ENCODE data around the gene SLC39A7. TPM values are rescaled to one million over a fixed set of nuclear protein-coding genes. Genes with fewer than 3 reads are reported as not detected.
"Not testable (repeated sequence)": the region's sequence is repeated elsewhere in the genome, so short reads cannot be mapped to it uniquely, and the experiment has no call there.

The SLC39A7 gene
- total RNA-seq, 1 donor from 2014 or later: 47.7 TPM

DNA sequence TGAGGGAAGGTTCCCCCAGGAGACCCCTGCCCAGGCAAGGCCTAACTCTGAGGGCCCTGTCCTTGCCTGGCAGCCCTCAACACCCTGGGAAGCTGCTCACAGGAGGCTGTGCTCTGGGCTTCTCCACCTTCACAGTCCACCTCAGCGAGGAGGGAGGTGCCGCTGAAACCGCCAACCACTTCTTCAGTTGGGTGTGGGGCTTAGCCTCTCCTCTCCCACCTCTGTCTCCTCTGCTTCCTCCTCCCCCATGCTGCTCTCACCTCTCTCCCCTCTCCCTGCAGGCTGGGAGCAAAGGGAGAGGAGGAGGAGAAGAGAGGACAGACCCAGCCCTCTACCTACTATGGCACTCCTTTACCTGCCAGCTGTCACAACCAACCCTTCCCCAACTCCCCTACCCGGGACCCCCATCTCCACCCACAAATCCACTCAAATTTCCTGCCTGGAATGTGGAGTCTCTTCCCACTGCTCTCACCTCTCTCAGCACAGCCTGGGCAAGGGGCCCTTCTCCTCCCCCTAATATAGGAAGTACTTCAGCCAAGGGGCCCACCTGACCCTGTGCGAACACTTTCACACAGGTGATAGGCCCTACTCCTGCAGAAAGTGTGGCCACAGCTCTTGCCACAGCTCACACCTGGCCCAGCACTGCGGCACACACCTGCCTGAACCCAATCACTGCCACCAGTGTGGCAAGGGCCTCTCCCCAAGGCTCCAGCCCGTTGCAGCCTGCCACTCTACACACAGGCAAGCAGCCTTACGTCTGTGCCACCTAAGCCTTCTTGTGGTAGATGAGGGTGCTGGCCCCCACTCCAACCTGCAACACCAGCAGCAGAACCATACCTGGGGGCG lies 14.8 kb downstream of the SLC39A7 start:
- ATAC-seq (no peak), DNase-seq (no peak)
- intact Hi-C loops (cut with micrococcal nuclease): no loop called here

DNA sequence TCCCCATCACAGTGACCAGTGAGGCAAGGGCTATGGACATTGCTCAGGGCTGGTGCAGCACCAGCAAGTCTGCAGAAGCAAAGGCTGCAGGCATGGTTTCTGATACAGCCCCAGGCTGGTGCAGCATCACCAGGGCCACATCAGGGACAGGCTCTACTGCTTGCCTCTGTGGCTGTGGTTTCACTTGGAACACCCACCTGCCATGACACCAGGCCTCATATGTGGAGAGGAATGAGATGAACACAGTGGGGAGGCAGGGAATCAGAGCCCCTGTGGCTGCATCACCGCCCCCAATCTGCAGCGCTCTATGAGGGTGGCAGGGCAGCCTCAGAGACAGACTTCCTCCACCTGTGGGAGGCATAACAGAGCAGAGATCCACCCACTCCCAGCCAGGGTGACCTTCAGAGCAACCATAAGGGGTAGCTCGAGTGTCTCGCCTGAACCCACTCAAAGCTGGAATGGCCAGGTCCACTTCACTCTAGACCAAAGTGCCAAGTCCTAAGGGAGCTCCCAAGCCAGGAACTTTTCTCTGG lies 15.5 kb downstream of the SLC39A7 start:
- ATAC-seq: no peak
- DNase-seq: no peak
- intact Hi-C loops (cut with micrococcal nuclease): no loop called here

DNA sequence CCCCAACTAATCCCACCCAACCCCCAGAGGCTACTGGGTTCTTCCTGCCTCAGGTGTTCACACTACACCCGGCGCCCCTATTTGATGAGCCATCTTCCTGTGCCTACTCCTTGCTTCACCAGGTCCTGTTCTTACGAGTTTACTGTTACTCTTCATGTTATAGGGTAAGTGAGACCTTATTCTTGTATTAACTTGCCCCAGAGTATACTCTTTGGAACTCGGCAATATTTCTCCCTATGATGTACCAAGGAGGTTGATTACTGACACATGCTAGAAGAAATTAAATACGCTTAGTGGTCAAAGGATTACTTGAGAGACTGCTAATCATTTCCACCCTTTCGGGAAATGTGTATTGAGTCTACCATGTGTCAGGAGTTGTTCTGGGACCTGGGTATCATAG lies 16.6 kb downstream of the SLC39A7 start:
- intact Hi-C loops (cut with micrococcal nuclease): no loop called here
- ATAC-seq (no peak), DNase-seq (no peak)

DNA sequence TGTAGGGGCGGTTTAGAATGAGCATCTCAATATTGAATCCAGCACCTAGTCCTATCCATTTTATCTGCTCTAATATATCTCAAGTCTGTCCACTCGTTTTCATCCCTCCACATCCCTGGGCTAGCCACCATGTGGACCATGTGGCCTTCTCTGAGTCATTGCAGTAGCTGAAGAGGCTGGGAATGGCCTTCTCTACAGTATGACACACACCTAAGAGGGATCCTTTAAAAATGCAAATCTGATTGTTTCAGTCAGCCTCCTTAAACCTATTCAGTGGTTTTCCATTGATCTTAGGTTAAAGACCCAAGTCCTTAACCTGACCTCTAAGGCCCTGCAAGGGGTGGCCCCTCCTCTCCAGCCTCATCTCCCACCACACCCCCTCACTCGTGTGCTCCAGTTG lies 17.0 kb downstream of the SLC39A7 start:
- intact Hi-C loops (cut with micrococcal nuclease): no loop called here
- ATAC-seq: no peak
- DNase-seq: no peak

DNA sequence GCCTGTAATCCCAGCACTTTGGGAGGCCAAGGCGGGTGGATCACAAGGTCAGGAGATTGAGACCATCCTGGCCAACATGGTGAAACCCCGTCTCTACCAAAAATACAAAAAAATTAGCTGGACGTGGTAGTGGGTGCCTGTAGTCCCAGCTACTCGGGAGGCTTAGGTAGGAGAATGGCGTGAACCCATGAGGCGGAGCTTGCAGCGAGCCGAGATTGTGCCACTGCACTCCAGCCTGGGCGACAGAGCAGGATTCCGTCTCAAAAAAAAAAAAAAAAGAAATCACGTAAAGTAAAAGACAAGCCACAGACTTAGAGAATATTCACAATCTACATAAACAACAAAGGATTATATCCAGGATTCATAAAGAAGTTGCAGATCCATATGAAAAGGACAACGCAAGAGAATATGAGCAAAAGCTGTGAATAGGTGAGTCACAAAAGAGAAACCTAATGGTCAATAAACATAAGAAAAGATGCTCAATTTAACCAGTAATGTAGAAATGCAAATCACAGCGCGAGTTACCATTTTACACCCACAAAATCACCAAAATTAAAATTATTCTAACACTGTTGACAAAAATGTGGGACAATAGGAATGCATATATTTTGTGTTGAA lies 25.9 kb downstream of the SLC39A7 start:
- DNase-seq; intact Hi-C loops (cut with micrococcal nuclease); ATAC-seq: not testable (repeated sequence)

DNA sequence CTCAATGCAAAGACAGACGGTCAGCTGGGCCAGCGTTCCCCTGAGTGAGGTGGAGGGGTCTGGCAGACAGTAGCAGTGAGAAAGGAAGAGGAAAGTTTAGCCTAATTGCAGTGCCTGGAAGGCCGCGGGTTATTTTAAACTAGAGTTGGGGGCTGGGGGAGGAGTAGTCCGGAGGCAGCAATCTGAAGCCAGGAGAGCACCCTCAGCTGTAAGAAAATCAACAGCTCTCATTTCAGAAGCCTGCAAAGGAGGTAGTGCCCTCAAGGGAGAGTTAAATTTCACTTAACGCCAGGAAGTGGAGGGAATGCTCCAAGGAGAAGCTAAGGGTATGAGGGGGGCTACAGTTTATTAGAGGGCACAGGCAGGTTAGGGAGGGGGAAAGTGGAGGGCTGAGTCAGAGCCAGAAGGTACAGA lies 34.6 kb downstream of the SLC39A7 start:
- intact Hi-C loops (cut with micrococcal nuclease): no loop called here
- DNase-seq (no peak), ATAC-seq (no peak)

DNA sequence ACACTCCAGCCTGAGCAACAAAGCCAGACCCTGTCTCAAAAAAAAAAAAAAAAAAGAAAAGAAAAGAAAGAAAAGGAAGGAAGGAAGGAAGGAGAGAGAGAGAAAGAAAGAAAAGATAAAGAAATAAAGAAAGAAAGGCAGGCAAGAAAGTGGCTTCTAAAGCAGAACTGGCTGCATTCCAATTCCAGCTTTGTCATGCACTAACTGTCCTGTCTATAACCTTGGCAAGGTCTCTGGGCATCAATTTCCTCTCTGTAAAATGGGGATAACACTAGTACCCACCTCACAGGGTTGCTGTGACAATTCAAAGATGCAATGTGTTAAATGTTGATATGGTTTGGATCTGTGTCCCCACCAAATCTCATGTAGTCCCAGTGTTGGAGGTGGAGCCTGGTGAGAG lies 35.7 kb downstream of the SLC39A7 start:
- intact Hi-C loops (cut with micrococcal nuclease): no loop called here
- DNase-seq: no peak

DNA sequence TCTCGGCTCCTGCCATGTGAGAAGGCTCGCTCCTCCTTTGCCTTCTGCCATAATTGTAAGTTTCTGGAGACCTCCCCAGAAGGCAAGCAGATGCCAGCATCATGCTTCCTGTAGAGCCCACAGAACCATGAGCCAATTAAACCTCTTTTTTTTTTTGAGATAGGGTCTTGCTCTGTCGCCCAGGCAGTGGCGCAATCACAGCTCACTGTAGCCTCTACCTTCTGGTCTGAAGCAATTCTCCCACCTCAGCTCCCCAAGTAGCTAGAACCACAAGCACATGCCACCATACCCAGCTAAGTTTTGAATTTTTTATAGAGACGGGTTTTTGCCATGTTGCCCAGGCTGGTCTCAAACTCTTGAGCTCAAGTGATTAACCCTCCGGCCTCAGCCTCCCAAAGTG lies 36.2 kb downstream of the SLC39A7 start:
- DNase-seq (no peak), ATAC-seq (no peak)
- intact Hi-C loops (cut with micrococcal nuclease): no loop called here

More for the DNA sequence above, 35.7 kb downstream of the SLC39A7 start:
- ATAC-seq: no peak

DNA sequence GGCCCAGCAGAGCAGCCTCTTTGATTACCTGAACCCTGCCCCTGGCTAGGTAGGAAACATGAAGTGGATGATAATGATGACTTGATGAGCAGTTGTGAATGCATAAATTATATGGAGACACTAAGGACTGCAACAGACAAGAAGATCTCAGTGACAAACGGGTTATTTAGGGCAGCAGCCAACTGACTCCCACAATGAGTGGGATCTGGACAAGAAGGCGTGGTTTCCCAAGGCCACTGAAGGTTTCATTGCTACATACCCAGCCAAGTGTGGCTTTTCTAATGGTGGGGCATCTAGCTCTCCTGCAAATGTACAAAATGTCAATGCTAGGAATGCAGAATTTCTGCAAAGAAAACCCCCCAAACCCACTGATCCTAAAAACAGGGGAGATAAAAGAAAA lies 37.1 kb downstream of the SLC39A7 start:
- no peak for ATAC-seq
- DNase-seq: no peak
- intact Hi-C loops (cut with micrococcal nuclease): no loop called here

DNA sequence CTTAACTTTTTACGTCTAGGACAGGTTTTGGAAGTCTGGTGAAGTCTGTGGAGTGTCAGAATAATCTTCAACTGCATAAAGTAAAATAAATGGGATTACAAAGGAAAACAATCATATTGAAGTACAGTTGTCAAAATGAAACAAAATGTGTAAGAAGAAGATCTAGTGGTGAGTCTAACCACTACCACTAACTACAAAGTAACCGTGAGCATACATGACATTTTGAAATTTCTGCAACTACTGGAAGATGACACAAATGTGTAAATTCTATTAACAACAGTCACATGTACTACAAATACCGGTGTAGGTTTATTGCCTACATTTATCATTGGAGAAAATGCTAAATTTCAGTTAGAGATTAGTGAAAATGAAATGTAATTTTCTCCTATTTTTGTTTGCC lies 41.3 kb downstream of the SLC39A7 start:
- no peak for DNase-seq

DNA sequence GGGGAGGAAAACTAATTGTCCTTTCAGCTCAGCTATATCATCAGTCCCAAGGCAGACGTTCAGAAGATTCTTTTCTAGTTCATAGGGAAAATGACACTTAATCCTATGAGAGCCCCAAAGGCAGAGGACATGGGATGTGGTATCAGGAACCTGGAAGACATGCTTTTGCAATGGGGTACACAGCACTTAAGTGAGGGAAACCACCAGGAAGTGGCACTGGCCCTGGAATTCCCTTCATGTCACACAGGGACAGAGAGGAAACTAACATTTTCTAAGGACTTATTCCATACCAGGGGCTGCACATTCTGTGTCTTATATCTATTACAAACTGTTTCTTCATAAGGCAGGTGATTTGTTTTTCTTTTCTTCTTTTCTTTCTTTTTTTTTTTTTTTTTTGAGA lies 42.8 kb downstream of the SLC39A7 start:
- no peak for ATAC-seq
- intact Hi-C loops (cut with micrococcal nuclease): loop anchor here (10.0 kb wide), 1 partner anchor 229 kb away; no protein-coding TSS in a partner anchor

More for the DNA sequence above, 41.3 kb downstream of the SLC39A7 start:
- ATAC-seq: no peak
- intact Hi-C loops (cut with micrococcal nuclease): loop anchor here (10.0 kb wide), 1 partner anchor 227 kb away; no protein-coding TSS in a partner anchor

DNA sequence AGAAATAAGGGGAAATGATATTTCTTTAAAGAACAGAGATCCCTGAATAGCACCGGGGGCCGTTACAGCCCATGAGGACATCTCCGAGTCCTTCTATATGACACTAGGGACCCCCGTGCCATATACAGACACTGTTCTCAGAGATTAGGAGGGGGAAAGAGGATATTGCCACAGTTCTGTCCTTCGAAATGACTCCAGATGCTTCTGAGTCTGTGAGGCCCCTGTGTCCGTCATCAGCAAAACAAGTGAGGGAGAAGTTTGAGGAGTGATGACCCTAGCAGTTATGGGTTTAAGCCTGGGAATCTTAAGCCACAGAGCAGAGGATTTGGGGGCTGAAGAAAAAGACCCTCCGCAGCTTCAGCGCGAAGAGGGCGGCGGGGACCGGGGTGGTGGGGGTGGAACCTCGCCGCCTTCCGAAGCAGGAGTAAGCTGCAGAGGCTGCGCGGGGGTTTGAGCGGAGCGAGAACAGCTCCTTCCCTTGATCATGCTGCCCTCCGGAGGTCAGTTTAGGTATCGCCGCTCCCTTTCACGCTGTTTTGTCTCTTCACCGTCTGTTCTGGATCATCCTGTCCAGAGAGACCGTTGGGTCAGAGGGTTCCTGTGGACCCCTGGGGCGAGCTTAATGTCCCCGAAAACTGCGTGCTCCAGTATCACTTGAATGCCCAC lies 47.4 kb downstream of the SLC39A7 start:
- DNase-seq (peak; percentile 91), ATAC-seq (peak; percentile 76)
- intact Hi-C loops (cut with micrococcal nuclease): loop anchor here (5.0 to 10.0 kb wide), 2 partner anchors 86 to 233 kb away; no protein-coding TSS in a partner anchor

More for the DNA sequence above, 42.8 kb downstream of the SLC39A7 start:
- no peak for DNase-seq

DNA sequence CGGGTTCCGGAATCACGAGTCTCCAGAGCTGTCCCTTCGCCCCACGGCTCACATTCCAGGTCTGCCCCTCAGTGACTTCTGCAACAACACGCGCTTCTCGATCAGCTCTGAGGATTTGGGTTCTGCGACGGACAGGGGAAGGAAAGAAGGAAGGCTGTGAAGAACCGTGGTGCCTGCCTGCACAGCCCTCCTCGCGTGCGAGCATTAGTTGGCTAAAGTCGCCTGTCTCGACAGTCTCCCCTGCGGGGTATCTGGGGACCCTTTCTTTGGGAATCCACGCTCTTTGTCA lies 47.9 kb downstream of the SLC39A7 start:
- DNase-seq (no peak), ATAC-seq (peak; percentile 18)
- intact Hi-C loops (cut with micrococcal nuclease): loop anchor here (5.0 to 10.0 kb wide), 2 partner anchors 86 to 234 kb away; no protein-coding TSS in a partner anchor

DNA sequence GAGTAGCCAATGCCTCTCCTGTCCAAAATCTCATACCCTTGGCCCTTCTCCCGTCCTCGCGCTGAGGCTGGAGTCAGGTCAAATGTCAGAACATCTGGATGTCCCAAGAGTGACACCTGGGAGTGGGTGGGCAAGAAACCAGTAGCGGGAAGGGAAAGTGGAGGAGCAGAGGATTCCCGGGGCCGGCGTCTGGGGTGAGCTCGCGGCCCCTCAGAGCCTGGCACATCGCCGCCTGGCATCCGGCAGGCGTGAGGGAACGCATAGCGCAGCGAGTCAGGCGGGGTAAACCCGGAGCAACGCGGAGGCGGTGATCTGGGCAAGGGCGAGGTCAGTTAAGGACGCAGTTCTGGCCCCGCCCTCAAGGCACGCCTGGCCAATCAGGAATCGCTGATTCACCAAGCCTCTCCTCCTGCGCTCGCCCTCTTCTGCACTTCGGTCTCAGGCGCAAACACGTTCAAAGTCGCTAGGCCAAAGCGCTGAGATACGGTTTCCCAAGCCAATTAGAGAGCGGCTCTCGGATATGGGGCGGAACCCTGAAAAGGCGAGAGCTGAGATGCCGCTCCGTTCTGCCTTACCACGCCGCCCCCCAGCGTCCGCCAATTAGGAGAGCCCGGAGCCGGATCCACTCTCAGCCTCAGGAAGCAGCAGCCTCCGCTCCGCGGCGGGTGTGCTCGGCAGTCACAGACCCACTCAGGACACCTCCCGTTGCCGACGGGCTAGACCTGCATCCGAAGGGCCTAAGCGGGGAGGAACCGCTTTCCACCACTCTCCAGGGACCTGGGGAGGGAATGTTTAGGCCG lies 48.5 kb downstream of the SLC39A7 start:
- intact Hi-C loops (cut with micrococcal nuclease): loop anchor here (5.0 to 10.0 kb wide), 2 partner anchors 87 to 234 kb away; no protein-coding TSS in a partner anchor
- ATAC-seq (peak; percentile 96), DNase-seq (peak; percentile 97)

DNA sequence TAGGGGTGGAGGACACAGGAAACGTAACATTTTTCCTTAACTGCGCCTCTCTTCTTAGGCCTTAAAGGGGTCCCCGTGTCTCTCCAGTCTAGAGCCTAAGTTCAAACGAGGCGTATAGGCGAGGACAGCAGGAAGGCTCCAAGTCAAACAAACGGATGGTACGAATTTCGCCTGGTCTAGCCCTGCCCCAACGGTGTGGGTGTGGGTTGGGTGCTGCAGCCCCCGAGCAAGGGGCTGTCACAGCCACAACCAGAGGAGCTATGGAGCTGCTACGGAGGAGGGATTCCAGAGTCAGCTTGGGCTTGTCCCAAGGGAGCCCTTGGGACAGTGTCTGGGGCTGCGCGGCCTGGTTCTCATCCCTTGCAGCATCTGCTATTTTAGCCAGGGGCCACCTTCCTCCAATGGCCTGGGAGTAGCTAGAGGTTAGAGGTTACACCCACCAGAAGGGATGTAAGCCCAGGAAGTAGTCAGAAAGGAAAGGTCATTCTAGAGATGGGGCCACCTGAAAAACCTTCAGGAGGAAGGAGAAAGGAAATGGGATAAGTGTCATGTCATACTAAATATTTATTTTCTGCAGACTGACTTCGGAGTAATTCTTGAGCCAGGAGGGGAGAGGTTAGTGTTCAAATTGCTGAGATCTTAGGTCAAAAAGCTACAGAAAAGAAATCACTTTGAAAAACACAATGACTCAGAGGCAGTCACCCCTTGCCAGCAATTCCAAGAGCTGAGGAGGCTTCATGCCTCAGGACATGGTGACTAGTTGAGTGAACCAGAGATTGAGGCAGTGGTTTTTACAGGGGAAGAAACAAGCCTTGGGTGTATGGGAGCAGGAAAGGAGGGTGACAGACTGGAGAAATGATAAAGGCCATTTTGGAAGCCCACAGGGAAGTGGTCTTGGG lies 49.3 kb downstream of the SLC39A7 start:
- ATAC-seq (peak; percentile 3), DNase-seq (peak; percentile 32)
- intact Hi-C loops (cut with micrococcal nuclease): loop anchor here (5.0 to 10.0 kb wide), 2 partner anchors 88 to 235 kb away; no protein-coding TSS in a partner anchor

DNA sequence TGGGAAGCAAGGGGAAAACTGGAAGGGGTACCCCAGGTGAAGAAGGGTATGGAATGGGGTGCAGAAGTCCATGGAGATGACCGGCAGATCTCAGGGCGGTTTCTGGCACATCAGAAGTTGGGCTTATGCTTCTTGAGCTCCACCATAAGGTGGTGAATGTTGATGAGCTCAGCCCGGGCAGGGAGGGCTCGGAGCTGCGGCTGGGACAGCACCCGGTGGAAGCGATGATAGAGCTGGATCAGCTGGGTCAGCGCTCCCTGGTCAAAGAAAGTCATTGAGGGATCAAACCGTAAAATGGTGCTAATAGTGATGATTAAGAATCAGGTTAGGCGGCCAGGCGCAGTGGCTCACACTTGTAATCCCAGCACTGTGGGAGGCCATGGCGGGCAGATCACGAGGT lies 50.1 kb downstream of the SLC39A7 start:
- no peak for DNase-seq
- no peak for ATAC-seq
- intact Hi-C loops (cut with micrococcal nuclease): no loop called here

DNA sequence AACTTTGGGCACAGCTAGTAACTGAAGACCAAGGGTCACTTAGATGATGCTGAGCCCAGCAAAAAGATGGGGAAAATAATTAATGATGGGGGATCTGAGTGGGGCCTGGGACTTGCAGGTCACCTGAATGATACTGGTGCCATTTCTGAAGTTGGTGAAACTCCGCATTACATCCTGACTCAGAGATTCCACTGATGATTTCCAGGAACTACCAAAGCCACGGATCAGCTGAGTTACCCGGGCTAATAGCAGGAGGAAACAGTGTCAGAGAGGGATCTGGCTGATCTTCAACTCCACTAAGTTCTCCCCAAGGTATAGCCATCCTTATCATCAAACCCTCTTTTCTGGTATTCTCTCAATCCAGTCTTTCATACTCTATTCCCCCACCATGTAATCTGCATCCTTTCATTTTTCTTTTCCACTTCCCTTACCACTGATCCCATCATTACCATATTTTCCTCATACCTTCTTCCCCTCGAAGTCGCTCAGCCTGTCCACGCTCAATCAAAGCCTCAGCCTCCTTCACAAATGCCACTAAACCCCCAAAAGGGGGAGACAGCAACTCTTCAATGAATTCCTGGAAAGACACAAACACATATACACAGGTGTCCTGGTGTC lies 50.8 kb downstream of the SLC39A7 start:
- ATAC-seq: no peak
- intact Hi-C loops (cut with micrococcal nuclease): no loop called here
- no peak for DNase-seq
